ENCODE measurements around the gene KRTAP1-3. TPM values are rescaled to one million over a fixed set of nuclear protein-coding genes. Genes with fewer than 3 reads are reported as not detected.
"Not testable (repeated sequence)": the region's sequence is repeated elsewhere in the genome, so short reads cannot be mapped to it uniquely, and the experiment has no call there.

Gene KRTAP1-3
- total and polyA plus RNA-seq, 9 donors: not detected

GRCh38 chr17:41071606-41072360 lies 37.1 kb upstream of the KRTAP1-3 start:
- no peaks in the 10 kb centered on the region for H3K27me3 ChIP-seq
- WGBS, 3 donors: 79 to 87% (median 85%) methylated on average over 5 of the region's 5 CpGs
- no peaks in the 10 kb centered on the region for H3K4me1 ChIP-seq (ENCODE audit: insufficient read depth)
- intact Hi-C loops (cut with DNase I): no loop called here
- no peaks in the 10 kb centered on the region for H3K9me3 ChIP-seq
- H3K36me3 ChIP-seq: no peaks in the 10 kb centered on the region
- H3K27ac ChIP-seq: no peak overlapping the region
- H3K4me3 ChIP-seq: no peak overlapping the region
- TF ChIP-seq EP300 (IDR thresholded peaks at IDR 0.05) (no peak), POLR2A (IDR thresholded peaks at IDR 0.05) (no peak), CTCF (IDR thresholded peaks at IDR 0.05) (no peak)
- DNase-seq: no peak

GRCh38 chr17:41069031-41069430 lies 34.4 kb upstream of the KRTAP1-3 start:
- H3K36me3 ChIP-seq: no peaks in the 10 kb centered on the region
- 95% methylated on average over 3 of the region's 3 CpGs for WGBS, 3 donors
- DNase-seq: no peak
- no peak overlapping the region for H3K4me3 ChIP-seq
- intact Hi-C loops (cut with DNase I): no loop called here
- H3K4me1 ChIP-seq (ENCODE audit: insufficient read depth): no peaks in the 10 kb centered on the region
- TF ChIP-seq EP300 (IDR thresholded peaks at IDR 0.05): no peak
- TF ChIP-seq CTCF (IDR thresholded peaks at IDR 0.05): no peak
- no peak for TF ChIP-seq POLR2A (IDR thresholded peaks at IDR 0.05)
- H3K27me3 ChIP-seq: no peaks in the 10 kb centered on the region
- no peaks in the 10 kb centered on the region for H3K9me3 ChIP-seq
- H3K27ac ChIP-seq: no peak overlapping the region

- no peak for DNase-seq
- H3K4me3 ChIP-seq: no peak overlapping the region
- H3K36me3 ChIP-seq: no peaks in the 10 kb centered on the region
- H3K27me3 ChIP-seq: no peaks in the 10 kb centered on the region
- no peak for TF ChIP-seq CTCF (IDR thresholded peaks at IDR 0.05)
- no peak for TF ChIP-seq EP300 (IDR thresholded peaks at IDR 0.05)
- no peak for TF ChIP-seq POLR2A (IDR thresholded peaks at IDR 0.05)
- intact Hi-C loops (cut with DNase I): no loop called here
- no peak overlapping the region for H3K27ac ChIP-seq
- no peaks in the 10 kb centered on the region for H3K4me1 ChIP-seq (ENCODE audit: insufficient read depth)
- H3K9me3 ChIP-seq: no peaks in the 10 kb centered on the region
These were observed 32.6 kb upstream of the KRTAP1-3 start for GRCh38 chr17:41067281-41067680.

GRCh38 chr17:41065829-41066624 lies 31.4 kb upstream of the KRTAP1-3 start, which contains the start of gene KRTAP2-4:
KRTAP2-4 (minus strand) TSS chr17:41065879; CDS start chr17:41065845, 34 bp downstream.
- no peaks in the 10 kb centered on the region for H3K9me3 ChIP-seq
- intact Hi-C loops (cut with DNase I): no loop called here
- H3K4me3 ChIP-seq: no peak within 1 kb of the TSS
- no peak for DNase-seq
- TF ChIP-seq CTCF (IDR thresholded peaks at IDR 0.05): no peak
- TF ChIP-seq EP300 (IDR thresholded peaks at IDR 0.05): no peak
- TF ChIP-seq POLR2A (IDR thresholded peaks at IDR 0.05): no peak
- H3K27ac ChIP-seq: no peak within 1 kb of the TSS
- no peaks in the 10 kb centered on the region for H3K36me3 ChIP-seq
- H3K4me1 ChIP-seq (ENCODE audit: insufficient read depth): no peaks in the 10 kb centered on the region
- H3K27me3 ChIP-seq: no peaks in the 10 kb centered on the region
- WGBS, 3 donors: 85 to 90% (median 85%) methylated on average over 6 of the region's 6 CpGs

- H3K9me3 ChIP-seq; H3K4me1 ChIP-seq (ENCODE audit: insufficient read depth); H3K27me3 ChIP-seq; H3K27ac ChIP-seq; intact Hi-C loops (cut with DNase I); DNase-seq; H3K4me3 ChIP-seq; H3K36me3 ChIP-seq: not testable (repeated sequence)
- 77 to 80% (median 80%) methylated on average over 7 of the region's 16 CpGs for WGBS, 3 donors
These were observed 30.5 kb upstream of the KRTAP1-3 start for GRCh38 chr17:41065016-41065689.
